Measurements from ENCODE around the gene VAV3. TPM values are rescaled to one million over a fixed set of nuclear protein-coding genes. Genes with fewer than 3 reads are reported as not detected.
A peak's percentile ranks its signal among the peaks of the same experiment; 100 is the strongest.

Gene VAV3
- total RNA-seq, 2 donors from 2014 or later = 18.4 to 21.4 TPM

- no peaks in the 10 kb centered on the region for H3K36me3 ChIP-seq (replicated peaks in 1 of 2; ENCODE audit: insufficient read depth in 1 of 2, low read depth in 2 of 2)
- intact Hi-C loops (cut with DNase I) = no loop called here
- WGBS, 2 donors = 59 to 68% methylated on average over 4 of the region's 4 CpGs
- H3K4me3 ChIP-seq = no peak overlapping the region
- peaks cover 4% of the 10 kb centered on the region for H3K4me1 ChIP-seq
- ATAC-seq (no peak), DNase-seq (peak in 1 of 4 donors; percentile 27)
- H3K27ac ChIP-seq = no peak overlapping the region
- TF ChIP-seq CTCF (IDR thresholded peaks at IDR 0.05) (no peak), POLR2A (IDR thresholded peaks at IDR 0.05) (no peak)
- no peaks in the 10 kb centered on the region for H3K9me3 ChIP-seq
- no peaks in the 10 kb centered on the region for H3K27me3 ChIP-seq
These were observed 373.9 kb downstream of the VAV3 start for GRCh38 chr1:107590900-107591622.

GRCh38 chr1:107590087-107590486, 374.9 kb downstream of the VAV3 start:
- Histone ChIP-seq H3K4me3 (no peak overlapping the region), H3K27ac (no peak overlapping the region), H3K9me3 (no peaks in the 10 kb centered on the region), H3K36me3 (replicated peaks in 1 of 2; ENCODE audit: insufficient read depth in 1 of 2, low read depth in 2 of 2) (peaks cover 0 to 4% of the 10 kb centered on the region in 2 donors), H3K27me3 (no peaks in the 10 kb centered on the region), H3K4me1 (peaks cover 4% of the 10 kb centered on the region)
- no peak for TF ChIP-seq POLR2A (IDR thresholded peaks at IDR 0.05)
- no peak for TF ChIP-seq CTCF (IDR thresholded peaks at IDR 0.05)
- intact Hi-C loops (cut with DNase I) = no loop called here
- ATAC-seq (no peak), DNase-seq (no peak)

- peaks cover 4% of the 10 kb centered on the region for H3K4me1 ChIP-seq
- H3K36me3 ChIP-seq (replicated peaks in 1 of 2; ENCODE audit: insufficient read depth in 1 of 2, low read depth in 2 of 2) = peaks cover 0 to 4% of the 10 kb centered on the region in 2 donors
- H3K4me3 ChIP-seq = no peak overlapping the region
- DNase-seq (no peak), ATAC-seq (no peak)
- TF ChIP-seq POLR2A (IDR thresholded peaks at IDR 0.05) (no peak), CTCF (IDR thresholded peaks at IDR 0.05) (no peak)
- intact Hi-C loops (cut with DNase I) = no loop called here
- no peak overlapping the region for H3K27ac ChIP-seq
- WGBS, 2 donors = 83 to 86% methylated on average over 1 of the region's 1 CpG
- no peaks in the 10 kb centered on the region for H3K9me3 ChIP-seq
- no peaks in the 10 kb centered on the region for H3K27me3 ChIP-seq
These were observed 376.7 kb downstream of the VAV3 start for GRCh38 chr1:107588321-107588720.

- H3K27me3 ChIP-seq = no peaks in the 10 kb centered on the region
- H3K27ac ChIP-seq = no peak overlapping the region
- H3K9me3 ChIP-seq = no peaks in the 10 kb centered on the region
- no peaks in the 10 kb centered on the region for H3K36me3 ChIP-seq (replicated peaks in 1 of 2; ENCODE audit: insufficient read depth in 1 of 2, low read depth in 2 of 2)
- H3K4me1 ChIP-seq = no peaks in the 10 kb centered on the region
- no peak overlapping the region for H3K4me3 ChIP-seq
- WGBS, 2 donors = 63 to 76% methylated on average over 3 of the region's 3 CpGs
- ATAC-seq (no peak), DNase-seq (no peak)
- intact Hi-C loops (cut with DNase I) = no loop called here
- TF ChIP-seq POLR2A (IDR thresholded peaks at IDR 0.05) (no peak), CTCF (IDR thresholded peaks at IDR 0.05) (no peak)
These were observed 389.8 kb downstream of the VAV3 start for GRCh38 chr1:107575226-107575625.

- 71 to 72% methylated on average over 6 of the region's 6 CpGs for WGBS, 2 donors
- TF ChIP-seq POLR2A (IDR thresholded peaks at IDR 0.05) = no peak
- no peaks in the 10 kb centered on the region for H3K36me3 ChIP-seq (replicated peaks in 1 of 2; ENCODE audit: insufficient read depth in 1 of 2, low read depth in 2 of 2)
- no peak overlapping the region for H3K27ac ChIP-seq
- H3K4me1 ChIP-seq = no peaks in the 10 kb centered on the region
- H3K4me3 ChIP-seq = no peak overlapping the region
- intact Hi-C loops (cut with DNase I) = no loop called here
- ATAC-seq (no peak), DNase-seq (no peak)
- H3K27me3 ChIP-seq = no peaks in the 10 kb centered on the region
- no peaks in the 10 kb centered on the region for H3K9me3 ChIP-seq
These were observed 390.9 kb downstream of the VAV3 start for GRCh38 chr1:107574044-107574443.

All from body of pancreas (tissue), 4 donors.